ENCODE results near the gene CDC16.
"Not testable (repeated sequence)": the region's sequence is repeated elsewhere in the genome, so short reads cannot be mapped to it uniquely, and the experiment has no call there.

Gene CDC16

GRCh38 chr13:114263578-114263977 is 28.9 kb downstream of the CDC16 start:
- no peak for DNase-seq (ENCODE audit: low spot score)
- no peak for FAIRE-seq

GRCh38 chr13:114264313-114264712 is 29.6 kb downstream of the CDC16 start:
- not testable (repeated sequence) for FAIRE-seq; DNase-seq (ENCODE audit: low spot score)

- no peak for DNase-seq (ENCODE audit: low spot score)
- no peak for FAIRE-seq
Measured at GRCh38 chr13:114264886-114265611, 30.4 kb downstream of the CDC16 start.

GRCh38 chr13:114266241-114266640 is 31.5 kb downstream of the CDC16 start:
- DNase-seq (ENCODE audit: low spot score) (no peak), FAIRE-seq (no peak)

- no peak for FAIRE-seq
- no peak for DNase-seq (ENCODE audit: low spot score)
Measured at GRCh38 chr13:114268344-114269280, 33.9 kb downstream of the CDC16 start.

GRCh38 chr13:114269281-114269770 is 34.6 kb downstream of the CDC16 start:
- DNase-seq (ENCODE audit: low spot score) (no peak), FAIRE-seq (no peak)

GRCh38 chr13:114272977-114273376 is 38.3 kb downstream of the CDC16 start:
- DNase-seq (ENCODE audit: low spot score) (no peak), FAIRE-seq (peak; percentile 74)

- DNase-seq (ENCODE audit: low spot score): no peak
- FAIRE-seq: no peak
Measured at GRCh38 chr13:114275304-114275703, 40.6 kb downstream of the CDC16 start.

GRCh38 chr13:114279146-114279545 is 44.4 kb downstream of the CDC16 start:
- DNase-seq (ENCODE audit: low spot score) (no peak), FAIRE-seq (no peak)

GRCh38 chr13:114279758-114280355 is 45.2 kb downstream of the CDC16 start:
- no peak for FAIRE-seq
- DNase-seq (ENCODE audit: low spot score): no peak

GRCh38 chr13:114281351-114282040 is 46.8 kb downstream of the CDC16 start, which contains the start of gene UPF3A:
TSS of gene UPF3A (plus strand) at chr13:114281601. CDS start at chr13:114281640, 39 bp downstream.
- DNase-seq (ENCODE audit: low spot score) (peak; percentile 96), FAIRE-seq (peak; percentile 81)

- FAIRE-seq (no peak), DNase-seq (ENCODE audit: low spot score) (peak; percentile 80)
Measured at GRCh38 chr13:114282041-114282670, 47.5 kb downstream of the CDC16 start.

- FAIRE-seq: no peak
Measured at GRCh38 chr13:114283576-114283975, 48.9 kb downstream of the CDC16 start.

GRCh38 chr13:114284680-114285079 is 50.0 kb downstream of the CDC16 start:
- FAIRE-seq (no peak), DNase-seq (ENCODE audit: low spot score) (no peak)

More at GRCh38 chr13:114283576-114283975, 48.9 kb downstream of the CDC16 start:
- DNase-seq (ENCODE audit: low spot score): no peak

- DNase-seq (ENCODE audit: low spot score): no peak
- no peak for FAIRE-seq
Measured at GRCh38 chr13:114285166-114285808, 50.6 kb downstream of the CDC16 start.

- no peak for DNase-seq (ENCODE audit: low spot score)
- FAIRE-seq: no peak
Measured at GRCh38 chr13:114286808-114287207, 52.1 kb downstream of the CDC16 start.

GRCh38 chr13:114288157-114288591 is 53.5 kb downstream of the CDC16 start:
- FAIRE-seq: no peak
- DNase-seq (ENCODE audit: low spot score): no peak

GRCh38 chr13:114296448-114296847 is 61.8 kb downstream of the CDC16 start:
- no peak for DNase-seq (ENCODE audit: low spot score)
- no peak for FAIRE-seq

- FAIRE-seq (no peak), DNase-seq (ENCODE audit: low spot score) (no peak)
Measured at GRCh38 chr13:114296902-114297301, 62.2 kb downstream of the CDC16 start.

- DNase-seq (ENCODE audit: low spot score) (no peak), FAIRE-seq (no peak)
Measured at GRCh38 chr13:114298866-114299265, 64.2 kb downstream of the CDC16 start.

Measured in urothelium cell line (cell line).